Lung (tissue), 12 donors: ENCODE results near the gene TBC1D22A. TPM values are rescaled to one million over a fixed set of nuclear protein-coding genes. Genes with fewer than 3 reads are reported as not detected.

ENCODE experiments used
- ATAC-seq: fragments of 200-7000 bp; cut with Tn5 transposase; one replicate; pipeline ENCODE4 v1.9.1; 2020; ENCODE audit warnings: moderate number of reproducible peaks; ENCODE audit not compliant: insufficient read depth, low FRiP score
- DNase-seq, 3 donors: peaks; one replicate each; pipeline ENCODE4 v3.0.0-alpha.2; 2013 to 2017
- H3K27ac ChIP-seq, 2 donors: one replicate each; pipeline ENCODE4 v1.5.1; 2013; ENCODE audit warnings: mild to moderate bottlenecking in 2 of 2, moderate library complexity in 2 of 2, control low read depth in 1 of 2, inconsistent platforms in 1 of 2, low read depth in 1 of 2, low read length in 1 of 2
- H3K27me3 ChIP-seq, 3 donors: one replicate each; pipeline ENCODE4 v1.5.1; 2013; ENCODE audit warnings: low read length in 2 of 3; ENCODE audit not compliant: control insufficient read depth in 3 of 3, insufficient read depth in 3 of 3
- H3K36me3 ChIP-seq, 4 donors: one replicate each; pipeline ENCODE4 v1.5.1; 2013; ENCODE audit warnings: low read length in 4 of 4, mild to moderate bottlenecking in 1 of 4, moderate library complexity in 1 of 4; ENCODE audit not compliant: control insufficient read depth in 4 of 4, insufficient read depth in 4 of 4
- H3K4me1 ChIP-seq, 5 donors: one replicate each; pipeline ENCODE4 v1.5.1; 2013; ENCODE audit warnings: low read length in 5 of 5, mild to moderate bottlenecking in 2 of 5, moderate library complexity in 1 of 5; ENCODE audit not compliant: control insufficient read depth in 5 of 5, insufficient read depth in 5 of 5
- H3K4me3 ChIP-seq: one replicate; pipeline ENCODE4 v1.5.1; 2013; ENCODE audit warnings: mild to moderate bottlenecking, control low read depth, moderate library complexity
- H3K9ac ChIP-seq, 2 donors: one replicate each; pipeline ENCODE4 v1.5.1; 2013; ENCODE audit warnings: low read length in 2 of 2, control low read depth in 1 of 2; ENCODE audit not compliant: insufficient read depth in 1 of 2
- H3K9me3 ChIP-seq, 4 donors: one replicate each; pipeline ENCODE4 v1.5.1; 2013; ENCODE audit warnings: low read length in 3 of 4, mild to moderate bottlenecking in 1 of 4, moderate library complexity in 1 of 4; ENCODE audit not compliant: control insufficient read depth in 4 of 4, insufficient read depth in 3 of 4
- WGBS, 2 donors: extraction: QIAGEN DNeasy Blood & Tissue Kit; methylation state at CpG; one replicate each; pipeline ENCODE4 v1.1.7; 2013; 5-methylcytosine and 5-hydroxymethylcytosine counted together
- polyA plus RNA-seq, 2 donors: library from polyadenylated mRNA; stranded (reverse); fragments of 200-250 nt; gene quantifications; one replicate each; pipeline ENCODE4 v1.2.1, GENCODE V29; 2013
- total RNA-seq, 2 donors: library from RNA; depleted of rRNA in 1 of 2; stranded (reverse); fragments of >200 nt in 1 of 2; gene quantifications; one replicate each; pipeline ENCODE4 v1.2.1, GENCODE V29; 2014 to 2021
- TF ChIP-seq, protein P1 (sequence below): IDR thresholded peaks from 2 replicates; pipeline ENCODE4 v1.5.1; 2012; ENCODE audit warnings: mild to moderate bottlenecking; ENCODE audit errors: control extremely low read depth, extremely low read depth
- donor health status: control.
- donor health status: control.
- donor health status: Bipolar disorder and iron deficiency.
- donor health status: healthy.
- donor health status: DM: yes; HTN: yes; CAD: no.

TBC1D22A gene
- total and polyA plus RNA-seq, 4 donors, result 20.2 to 38.4 (median 21.0) TPM

DNA sequence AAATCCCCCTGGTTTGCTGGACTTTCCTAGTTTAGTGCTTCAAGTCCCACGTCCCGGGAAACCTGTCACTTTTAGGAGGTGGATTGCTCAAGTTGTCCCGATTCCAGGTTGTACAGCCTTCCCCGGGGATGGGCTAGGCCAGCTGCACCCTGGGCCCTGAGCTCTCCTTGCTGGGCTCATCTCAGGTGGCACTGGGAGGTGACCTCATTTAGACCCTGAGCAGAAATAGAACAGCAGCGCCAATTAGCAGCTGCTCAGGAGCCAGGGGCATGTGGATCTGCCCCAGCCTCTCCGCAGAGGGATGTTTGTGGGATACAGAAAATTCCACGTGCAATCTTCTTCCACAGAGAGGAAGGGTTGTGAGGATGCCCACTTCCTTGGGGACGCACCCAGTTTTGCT is 14.8 kb upstream of the TBC1D22A start:
- H3K9me3 ChIP-seq, result no peaks in the 10 kb centered on the region
- peak overlapping the region in 1 of 2 donors; percentile 10 for H3K27ac ChIP-seq
- TF ChIP-seq, protein P1, sequence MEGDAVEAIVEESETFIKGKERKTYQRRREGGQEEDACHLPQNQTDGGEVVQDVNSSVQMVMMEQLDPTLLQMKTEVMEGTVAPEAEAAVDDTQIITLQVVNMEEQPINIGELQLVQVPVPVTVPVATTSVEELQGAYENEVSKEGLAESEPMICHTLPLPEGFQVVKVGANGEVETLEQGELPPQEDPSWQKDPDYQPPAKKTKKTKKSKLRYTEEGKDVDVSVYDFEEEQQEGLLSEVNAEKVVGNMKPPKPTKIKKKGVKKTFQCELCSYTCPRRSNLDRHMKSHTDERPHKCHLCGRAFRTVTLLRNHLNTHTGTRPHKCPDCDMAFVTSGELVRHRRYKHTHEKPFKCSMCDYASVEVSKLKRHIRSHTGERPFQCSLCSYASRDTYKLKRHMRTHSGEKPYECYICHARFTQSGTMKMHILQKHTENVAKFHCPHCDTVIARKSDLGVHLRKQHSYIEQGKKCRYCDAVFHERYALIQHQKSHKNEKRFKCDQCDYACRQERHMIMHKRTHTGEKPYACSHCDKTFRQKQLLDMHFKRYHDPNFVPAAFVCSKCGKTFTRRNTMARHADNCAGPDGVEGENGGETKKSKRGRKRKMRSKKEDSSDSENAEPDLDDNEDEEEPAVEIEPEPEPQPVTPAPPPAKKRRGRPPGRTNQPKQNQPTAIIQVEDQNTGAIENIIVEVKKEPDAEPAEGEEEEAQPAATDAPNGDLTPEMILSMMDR, result no peak
- DNase-seq, result no peak
- ATAC-seq, result no peak
- H3K4me3 ChIP-seq, result no peak overlapping the region
- no peaks in the 10 kb centered on the region for H3K27me3 ChIP-seq
- H3K36me3 ChIP-seq, result no peaks in the 10 kb centered on the region
- H3K9ac ChIP-seq, result no peak overlapping the region
- 79 to 85% methylated on average over 8 of the region's 8 CpGs for WGBS, 2 donors
- H3K4me1 ChIP-seq, result peaks cover 0 to 31% (median 16%) of the 10 kb centered on the region in 5 donors

DNA sequence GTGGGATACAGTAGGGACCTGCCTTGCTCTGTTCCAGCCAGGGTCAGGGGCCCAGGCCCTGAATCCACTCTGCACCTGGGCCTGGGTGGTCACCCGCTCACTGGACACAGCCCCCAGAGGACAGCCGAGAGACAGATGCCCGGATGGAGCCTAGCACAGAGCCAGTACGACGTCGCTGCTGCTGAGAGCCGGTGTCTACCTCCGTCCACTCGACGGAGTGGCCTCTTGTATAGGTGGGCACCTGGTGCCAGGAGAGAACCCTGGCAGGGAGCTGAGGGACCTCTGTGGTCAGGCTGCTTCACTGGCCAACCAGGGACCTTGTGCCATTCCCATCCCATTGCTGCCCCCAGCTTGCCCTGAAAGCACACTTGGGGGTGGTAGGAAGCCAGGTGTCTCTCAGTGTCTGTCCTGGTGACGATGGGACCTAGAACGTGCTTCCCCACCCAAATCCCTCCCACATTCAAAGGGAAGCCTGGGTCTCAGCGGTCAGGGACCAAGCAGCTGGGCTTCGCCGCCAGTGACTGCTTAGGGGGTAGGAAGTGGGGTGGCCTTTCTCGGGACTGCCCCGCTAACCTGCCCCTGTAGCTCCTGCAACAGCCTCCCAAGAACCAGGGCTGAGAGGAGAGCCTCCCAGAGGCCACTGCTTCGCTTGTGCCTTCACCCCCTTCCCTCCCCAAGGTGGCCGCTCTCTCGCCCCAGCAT is 14.1 kb upstream of the TBC1D22A start:
- TF ChIP-seq, protein P1, result no peak
- H3K27ac ChIP-seq, result peak overlapping the region in 1 of 2 donors; percentile 83
- no peak for DNase-seq
- 84 to 89% methylated on average over 20 of the region's 20 CpGs for WGBS, 2 donors
- H3K9me3 ChIP-seq, result no peaks in the 10 kb centered on the region
- H3K36me3 ChIP-seq, result no peaks in the 10 kb centered on the region
- no peak for ATAC-seq
- no peaks in the 10 kb centered on the region for H3K27me3 ChIP-seq
- peaks cover 4 to 36% (median 17%) of the 10 kb centered on the region in 5 donors for H3K4me1 ChIP-seq
- no peak overlapping the region for H3K9ac ChIP-seq
- no peak overlapping the region for H3K4me3 ChIP-seq

DNA sequence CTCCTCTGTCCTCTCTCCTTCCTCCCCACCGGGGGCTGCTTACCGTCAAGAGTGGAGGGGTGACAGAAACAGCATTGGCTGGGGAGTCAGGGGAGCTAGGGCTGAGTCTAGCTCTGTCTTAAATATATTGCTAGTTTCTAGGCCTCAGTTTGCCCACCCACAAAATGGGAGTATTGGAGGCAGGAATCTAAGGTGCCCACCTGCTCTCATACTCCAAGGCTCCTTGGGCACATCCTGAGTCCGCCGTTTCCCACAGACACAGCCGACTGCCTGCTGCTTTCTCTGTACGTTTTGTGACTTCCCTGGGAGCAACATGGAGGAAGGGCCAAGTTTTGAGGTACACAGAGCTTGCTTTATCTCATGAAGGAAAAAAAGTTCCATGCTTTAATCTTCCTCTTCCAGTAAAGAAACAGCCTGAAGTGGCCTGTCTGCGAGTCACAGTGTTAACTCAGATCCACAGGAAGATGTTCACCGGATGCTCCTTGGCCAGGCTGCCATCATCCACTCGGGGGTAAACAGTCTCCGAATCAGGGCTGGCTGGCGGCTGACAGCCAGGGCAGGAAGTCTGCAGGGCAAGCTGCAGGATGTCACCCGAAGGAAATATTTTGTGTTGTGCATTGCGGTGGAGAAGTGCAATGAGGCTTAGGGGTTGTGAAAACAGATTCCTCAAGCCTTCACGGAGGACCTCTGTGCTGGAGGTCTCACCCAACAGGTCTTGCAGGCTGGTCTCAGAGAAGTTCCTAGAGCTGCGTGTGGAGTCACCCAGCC is 13.4 kb upstream of the TBC1D22A start:
- H3K4me3 ChIP-seq, result no peak overlapping the region
- ATAC-seq (no peak), DNase-seq (peak; percentile 50 to 68 (median 67))
- peaks cover 7 to 43% (median 24%) of the 10 kb centered on the region in 5 donors for H3K4me1 ChIP-seq
- H3K27me3 ChIP-seq, result no peaks in the 10 kb centered on the region
- peak overlapping the region in 1 of 2 donors; percentile 83 for H3K27ac ChIP-seq
- no peaks in the 10 kb centered on the region for H3K9me3 ChIP-seq
- 20 to 29% methylated on average over 15 of the region's 15 CpGs for WGBS, 2 donors
- H3K9ac ChIP-seq, result peak overlapping the region; percentile 2 to 3
- TF ChIP-seq, protein P1, result no peak
- H3K36me3 ChIP-seq, result no peaks in the 10 kb centered on the region
